K562 (cell line): ENCODE results near the gene GOPC. TPM values are rescaled to one million over a fixed set of nuclear protein-coding genes. Genes with fewer than 3 reads are reported as not detected.

ENCODE experiments used
- ARNT ChIP-seq, 2 experiments: fragments of 450-650 bp; IDR thresholded peaks; 2 replicates each; pipeline ENCODE4 v1.6.1; 2016; ENCODE audit warnings: mild to moderate bottlenecking in 1 of 2
- BRD4 ChIP-seq: fragments of 200-600 bp; sonication (generic); IDR thresholded peaks from 2 replicates; pipeline ENCODE4 v1.6.1; 2017; ENCODE audit warnings: inconsistent platforms
- BRF1 ChIP-seq: IDR thresholded peaks from 3 replicates; pipeline ENCODE4 v1.6.1; 2011; ENCODE audit warnings: borderline replicate concordance, mild to moderate bottlenecking; ENCODE audit not compliant: insufficient read length; ENCODE audit errors: extremely low read depth
- CBFA2T3 ChIP-seq: fragments of 450-650 bp; IDR thresholded peaks from 2 replicates; pipeline ENCODE4 v1.6.1; 2017
- CHD7 ChIP-seq: fragments of 200-600 bp; sonication (generic); IDR thresholded peaks from one replicate; pipeline ENCODE4 v1.6.1; 2012; ENCODE audit warnings: mild to moderate bottlenecking, low read depth, low read length, inconsistent platforms
- CTBP1 ChIP-seq: fragments of 450-650 bp; IDR thresholded peaks from 2 replicates; pipeline ENCODE4 v1.6.1; 2016; ENCODE audit warnings: borderline replicate concordance
- NFIC ChIP-seq: fragments of 450-650 bp; IDR thresholded peaks from 2 replicates; pipeline ENCODE4 v1.6.1; 2017; ENCODE audit warnings: mild to moderate bottlenecking, inconsistent platforms
- PHB ChIP-seq: fragments of 250-450 bp; sonication (Bioruptor Pico); IDR thresholded peaks from 2 replicates; pipeline ENCODE4 v1.5.0; 2021
- RCOR1 ChIP-seq, 2 experiments: IDR thresholded peaks; 2 replicates each; pipeline ENCODE4 v1.6.1; 2012; ENCODE audit warnings: low read depth in 2 of 2, low read length in 2 of 2, borderline replicate concordance in 1 of 2, improper control_type of control experiment in 1 of 2
- RHOXF2B ChIP-seq: fragments of 250-450 bp; sonication (Bioruptor Pico); conservative IDR thresholded peaks from 2 replicates; pipeline ENCODE4 v1.5.1; 2021
- SREBF1 ChIP-seq: fragments of 150-350 bp; IDR thresholded peaks from 2 replicates; pipeline ENCODE4 v1.6.1; 2014; ENCODE audit warnings: antibody characterized with exemption, low read depth, low read length, borderline replicate concordance
- SREBF2 ChIP-seq: sonication (generic); formaldehyde crosslinking; IDR thresholded peaks from 2 replicates; pipeline ENCODE4 v1.4.0; 2020; ENCODE audit warnings: mild to moderate bottlenecking, missing genetic modification reagents
- TCF3 ChIP-seq: sonication (generic); formaldehyde crosslinking; IDR thresholded peaks from 2 replicates; pipeline ENCODE4 v1.4.0; 2020; ENCODE audit warnings: mild to moderate bottlenecking, missing genetic modification reagents
- ZNF398 ChIP-seq: fragments of 250-450 bp; sonication (Bioruptor Pico); IDR thresholded peaks from 2 replicates; pipeline ENCODE4 v1.8.0; 2021; ENCODE audit warnings: moderate library complexity, mild to moderate bottlenecking, inconsistent platforms
- polyA plus RNA-seq, 8 experiments: library from polyadenylated mRNA; depleted of rRNA in 4 of 8; stranded (reverse) in 5 of 8; unstranded in 3 of 8; fragments of >200 nt; fragmentation: Nextera tagmentation in 2 of 8; fragmentation: Illumina TruSeq in 1 of 8; extraction: Ambion mirVana in 2 of 8; extraction: Trizol in 1 of 8; gene quantifications; 2 replicates each; pipeline versions ENCODE4 v1.2.1 to v1.2.3, GENCODE V29; 2011 to 2014; ENCODE audit warnings: inconsistent platforms in 1 of 8, missing spikeins in 1 of 8
- total RNA-seq, 7 experiments: library from RNA; depleted of rRNA in 6 of 7; stranded (reverse); fragments of >200 nt in 6 of 7; fragmentation: Illumina TruSeq in 2 of 7; extraction: Trizol in 2 of 7; gene quantifications; 2 replicates each; pipeline versions ENCODE4 v1.2.1 to v1.2.3, GENCODE V29; 2011 to 2021; ENCODE audit warnings: low replicate concordance in 1 of 7

The GOPC gene
- total and polyA plus RNA-seq, 9 of the 15 experiments (the other 6 are each of a cell fraction or from before 2014, with no cell fraction given) = 10.0 to 32.2 (median 25.6) TPM

- TF ChIP-seq CHD7 = no peak
- TF ChIP-seq NFIC = peak; percentile 60
- no peak for TF ChIP-seq BRD4
- TF ChIP-seq SREBF2 = no peak
- TF ChIP-seq PHB (CRISPR knock-in tag) = no peak
- no peak for TF ChIP-seq ZNF398 (CRISPR knock-in tag)
- TF ChIP-seq TCF3 = peak; percentile 94
- TF ChIP-seq ARNT (IDR thresholded peaks at IDR 0.05) = peak in 1 of 2 experiments; percentile 32; a peak in 1 of 4 replicates
- TF ChIP-seq CBFA2T3 = peak; percentile 93
- peak; percentile 26 to 68; a peak in 3 of 4 replicates for TF ChIP-seq RCOR1 (IDR thresholded peaks at IDR 0.05; ENCODE audit: borderline replicate concordance in 1 of 2, low read depth in 2 of 2, low read length in 2 of 2)
- TF ChIP-seq SREBF1 = no peak
- peak; percentile 15; the same call in 1 of the 2 replicates for TF ChIP-seq CTBP1
- no peak for TF ChIP-seq RHOXF2B
- TF ChIP-seq BRF1 = no peak
Observed at GRCh38 chr6:117595099-117595923, 7.0 kb downstream of the GOPC start (continued).
